Measurements from ENCODE around the gene CNIH4.

The CNIH4 gene

GRCh38 chr1:224402472-224403036, 45.9 kb downstream of the CNIH4 start:
- Histone ChIP-seq H3K79me2 (ENCODE audit: insufficient read depth, low read length) (no peaks in the 10 kb centered on the region), H3K4me2 (ENCODE audit: low read depth, low read length, poor library complexity, severe bottlenecking) (no peak overlapping the region), H3K27me3 (ENCODE audit: low read length) (no peaks in the 10 kb centered on the region), H3K4me3 (ENCODE audit: insufficient read depth, low read length, poor library complexity, severe bottlenecking) (no peak overlapping the region), H3K9me3 (ENCODE audit: insufficient read depth, low read length) (no peaks in the 10 kb centered on the region), H3K36me3 (ENCODE audit: low read length) (peaks cover 60% of the 10 kb centered on the region), H3K9ac (ENCODE audit: low read length) (no peak overlapping the region), H3F3A (ENCODE audit: insufficient read depth) (peaks cover 5% of the 10 kb centered on the region; the same call in 1 of the 2 replicates), H3K27ac (ENCODE audit: low read depth, low read length) (no peak overlapping the region), H4K20me1 (ENCODE audit: low read depth, low read length) (0 out of 2 replicates have a peak, but pooled peaks cover 3% of the 10 kb centered on the region), H3K9me2 (replicated peaks; ENCODE audit: insufficient read depth, low read length) (no peaks in the 10 kb centered on the region), H2AFZ (ENCODE audit: low read depth, low read length, severe bottlenecking) (no peak overlapping the region)
- TF ChIP-seq EZH2phosphoT487 (conservative IDR thresholded peaks at IDR 0.05; ENCODE audit: low read length) (no peak), CTCF (IDR thresholded peaks at IDR 0.05; ENCODE audit: insufficient read depth, low read length, poor library complexity, severe bottlenecking) (no peak)

- Histone ChIP-seq H3K9me3 (ENCODE audit: insufficient read depth, low read length) (no peaks in the 10 kb centered on the region), H3K9me2 (replicated peaks; ENCODE audit: insufficient read depth, low read length) (no peaks in the 10 kb centered on the region), H3K27me3 (ENCODE audit: low read length) (no peaks in the 10 kb centered on the region), H3K4me2 (ENCODE audit: low read depth, low read length, poor library complexity, severe bottlenecking) (no peak overlapping the region), H2AFZ (ENCODE audit: low read depth, low read length, severe bottlenecking) (no peak overlapping the region), H3K27ac (ENCODE audit: low read depth, low read length) (no peak overlapping the region), H3F3A (ENCODE audit: insufficient read depth) (0 out of 2 replicates have a peak, but pooled peaks cover 5% of the 10 kb centered on the region), H3K36me3 (ENCODE audit: low read length) (peaks cover 45% of the 10 kb centered on the region), H3K4me3 (ENCODE audit: insufficient read depth, low read length, poor library complexity, severe bottlenecking) (no peak overlapping the region), H3K79me2 (ENCODE audit: insufficient read depth, low read length) (no peaks in the 10 kb centered on the region), H4K20me1 (ENCODE audit: low read depth, low read length) (0 out of 2 replicates have a peak, but pooled peaks cover 3% of the 10 kb centered on the region), H3K9ac (ENCODE audit: low read length) (no peak overlapping the region)
- TF ChIP-seq EZH2phosphoT487 (conservative IDR thresholded peaks at IDR 0.05; ENCODE audit: low read length) (no peak), CTCF (IDR thresholded peaks at IDR 0.05; ENCODE audit: insufficient read depth, low read length, poor library complexity, severe bottlenecking) (no peak)
Observed at GRCh38 chr1:224404916-224405603, 48.4 kb downstream of the CNIH4 start.

GRCh38 chr1:224405604-224405970, 48.9 kb downstream of the CNIH4 start:
- no peak for TF ChIP-seq CTCF (IDR thresholded peaks at IDR 0.05; ENCODE audit: insufficient read depth, low read length, poor library complexity, severe bottlenecking)
- TF ChIP-seq EZH2phosphoT487 (conservative IDR thresholded peaks at IDR 0.05; ENCODE audit: low read length) = no peak
- Histone ChIP-seq H3K9me3 (ENCODE audit: insufficient read depth, low read length) (no peaks in the 10 kb centered on the region), H3F3A (ENCODE audit: insufficient read depth) (0 out of 2 replicates have a peak, but pooled peaks cover 5% of the 10 kb centered on the region), H2AFZ (ENCODE audit: low read depth, low read length, severe bottlenecking) (no peak overlapping the region), H3K9me2 (replicated peaks; ENCODE audit: insufficient read depth, low read length) (no peaks in the 10 kb centered on the region), H4K20me1 (ENCODE audit: low read depth, low read length) (0 out of 2 replicates have a peak, but pooled peaks cover 3% of the 10 kb centered on the region), H3K4me3 (ENCODE audit: insufficient read depth, low read length, poor library complexity, severe bottlenecking) (no peak overlapping the region), H3K27ac (ENCODE audit: low read depth, low read length) (no peak overlapping the region), H3K36me3 (ENCODE audit: low read length) (peaks cover 46% of the 10 kb centered on the region), H3K4me2 (ENCODE audit: low read depth, low read length, poor library complexity, severe bottlenecking) (no peak overlapping the region), H3K79me2 (ENCODE audit: insufficient read depth, low read length) (no peaks in the 10 kb centered on the region), H3K9ac (ENCODE audit: low read length) (no peak overlapping the region), H3K27me3 (ENCODE audit: low read length) (no peaks in the 10 kb centered on the region)

All from SU-DHL-6 (cell line).